ENCODE data around the gene RBPJ.

RBPJ gene

GRCh38 chr4:26475716-26476115 is 154.9 kb downstream of the RBPJ start:
- no peak for DNase-seq
- Mint-ChIP-seq H3K4me3 (no peak overlapping the region), H3K27me3 (peaks cover 19 to 34% of the 10 kb centered on the region in 2 donors), H3K4me1 (ENCODE audit: low read depth in 2 of 2) (no peaks in the 10 kb centered on the region), H3K9me3 (no peaks in the 10 kb centered on the region), H3K36me3 (ENCODE audit: insufficient read depth) (no peaks in the 10 kb centered on the region), H3K27ac (no peak overlapping the region)
- no peak for ATAC-seq (replicated peaks)

- H3K27me3 Mint-ChIP-seq, result peaks cover 17 to 33% of the 10 kb centered on the region in 2 donors
- no peaks in the 10 kb centered on the region for H3K9me3 Mint-ChIP-seq
- no peaks in the 10 kb centered on the region for H3K36me3 Mint-ChIP-seq (ENCODE audit: insufficient read depth)
- no peak overlapping the region for H3K4me3 Mint-ChIP-seq
- peak overlapping the region in 1 of 2 donors; percentile 9 for H3K27ac Mint-ChIP-seq
- DNase-seq, result no peak
- no peak for ATAC-seq (replicated peaks)
- no peaks in the 10 kb centered on the region for H3K4me1 Mint-ChIP-seq (ENCODE audit: low read depth in 2 of 2)
Observed at GRCh38 chr4:26476545-26476944, 155.7 kb downstream of the RBPJ start.

- Mint-ChIP-seq H3K4me1 (ENCODE audit: low read depth in 2 of 2) (no peaks in the 10 kb centered on the region), H3K27ac (peak overlapping the region in 1 of 2 donors; percentile 59), H3K4me3 (no peak overlapping the region), H3K27me3 (peaks cover 17 to 27% of the 10 kb centered on the region in 2 donors), H3K9me3 (no peaks in the 10 kb centered on the region), H3K36me3 (ENCODE audit: insufficient read depth) (no peaks in the 10 kb centered on the region)
- ATAC-seq (replicated peaks) (no peak), DNase-seq (no peak)
Observed at GRCh38 chr4:26478330-26478729, 157.5 kb downstream of the RBPJ start.

GRCh38 chr4:26482508-26483462 is 162.0 kb downstream of the RBPJ start:
- DNase-seq, result no peak
- H3K27ac Mint-ChIP-seq, result no peak overlapping the region
- ATAC-seq (replicated peaks), result no peak
- H3K4me3 Mint-ChIP-seq, result no peak overlapping the region
- H3K36me3 Mint-ChIP-seq (ENCODE audit: insufficient read depth), result no peaks in the 10 kb centered on the region
- no peaks in the 10 kb centered on the region for H3K9me3 Mint-ChIP-seq
- H3K27me3 Mint-ChIP-seq, result peaks cover 8 to 9% of the 10 kb centered on the region in 2 donors
- H3K4me1 Mint-ChIP-seq (ENCODE audit: low read depth in 2 of 2), result no peaks in the 10 kb centered on the region

- Mint-ChIP-seq H3K4me1 (ENCODE audit: low read depth in 2 of 2) (no peaks in the 10 kb centered on the region), H3K4me3 (no peak overlapping the region), H3K27me3 (peaks cover 5 to 15% of the 10 kb centered on the region in 2 donors), H3K9me3 (no peaks in the 10 kb centered on the region), H3K27ac (no peak overlapping the region), H3K36me3 (ENCODE audit: insufficient read depth) (no peaks in the 10 kb centered on the region)
- DNase-seq (no peak), ATAC-seq (replicated peaks) (no peak)
Observed at GRCh38 chr4:26484032-26484515, 163.3 kb downstream of the RBPJ start.

- Mint-ChIP-seq H3K4me1 (ENCODE audit: low read depth in 2 of 2) (no peaks in the 10 kb centered on the region), H3K4me3 (no peak overlapping the region), H3K9me3 (no peaks in the 10 kb centered on the region), H3K27me3 (peaks cover 10 to 17% of the 10 kb centered on the region in 2 donors), H3K36me3 (ENCODE audit: insufficient read depth) (no peaks in the 10 kb centered on the region), H3K27ac (no peak overlapping the region)
- DNase-seq, result no peak
- ATAC-seq (replicated peaks), result no peak
Observed at GRCh38 chr4:26484516-26484915, 163.7 kb downstream of the RBPJ start.
